K562 (cell line): ENCODE data around the gene UBE2J2. TPM values are rescaled to one million over a fixed set of nuclear protein-coding genes. Genes with fewer than 3 reads are reported as not detected.
A peak's percentile ranks its signal among the peaks of the same experiment; 100 is the strongest.

Source experiments
- CREM ChIP-seq: IDR thresholded peaks from 2 replicates; pipeline ENCODE4 v1.6.1; 2014; ENCODE audit warnings: antibody characterized with exemption, low read depth
- FIP1L1 ChIP-seq: fragments of 200-400 bp; formaldehyde crosslinking; IDR thresholded peaks from 2 replicates; pipeline ENCODE4 v1.6.1; 2018; ENCODE audit warnings: mild to moderate bottlenecking, low read depth, low read length; ENCODE audit not compliant: poor library complexity, severe bottlenecking
- MYNN ChIP-seq, 2 experiments: sonication (generic); formaldehyde crosslinking in 1 of 2; IDR thresholded peaks; 2 replicates each; pipeline versions ENCODE4 v1.5.0 to v1.6.1; 2016 to 2020; ENCODE audit warnings: antibody characterized with exemption in 1 of 2, missing genetic modification reagents in 1 of 2
- PRPF4 ChIP-seq: fragments of 200-400 bp; formaldehyde crosslinking; IDR thresholded peaks from one replicate; pipeline ENCODE4 v1.6.1; 2017; ENCODE audit warnings: low read length, low read depth, mild to moderate bottlenecking; ENCODE audit not compliant: insufficient read depth, poor library complexity, severe bottlenecking
- RHOXF2B ChIP-seq: fragments of 250-450 bp; sonication (Bioruptor Pico); conservative IDR thresholded peaks from 2 replicates; pipeline ENCODE4 v1.5.1; 2021
- SMC3 ChIP-seq: conservative IDR thresholded peaks from 2 replicates; pipeline ENCODE4 v1.6.1; 2011; ENCODE audit warnings: low read depth, low read length, improper control_type of control experiment; ENCODE audit not compliant: insufficient read depth
- SPI1 ChIP-seq: IDR thresholded peaks from 2 replicates; pipeline ENCODE4 v1.6.1; 2011; ENCODE audit warnings: low read depth, low read length, control low read depth, borderline replicate concordance
- ZBTB40 ChIP-seq, 2 experiments: fragments of 450-650 bp in 1 of 2; sonication (generic) in 1 of 2; formaldehyde crosslinking in 1 of 2; IDR thresholded peaks; 2 replicates each; pipeline versions ENCODE4 v1.7.1 to v1.9.0; 2016 to 2022; ENCODE audit warnings: inconsistent platforms in 1 of 2, mild to moderate bottlenecking in 1 of 2, missing genetic modification reagents in 1 of 2
- polyA plus RNA-seq, 8 experiments: library from polyadenylated mRNA; depleted of rRNA in 4 of 8; stranded (reverse) in 5 of 8; unstranded in 3 of 8; fragments of >200 nt; fragmentation: Nextera tagmentation in 2 of 8; fragmentation: Illumina TruSeq in 1 of 8; extraction: Ambion mirVana in 2 of 8; extraction: Trizol in 1 of 8; gene quantifications; 2 replicates each; pipeline versions ENCODE4 v1.2.1 to v1.2.3, GENCODE V29; 2011 to 2014; ENCODE audit warnings: inconsistent platforms in 1 of 8, missing spikeins in 1 of 8
- total RNA-seq, 7 experiments: library from RNA; depleted of rRNA in 6 of 7; stranded (reverse); fragments of >200 nt in 6 of 7; fragmentation: Illumina TruSeq in 2 of 7; extraction: Trizol in 2 of 7; gene quantifications; 2 replicates each; pipeline versions ENCODE4 v1.2.1 to v1.2.3, GENCODE V29; 2011 to 2021; ENCODE audit warnings: low replicate concordance in 1 of 7
- TF ChIP-seq, protein P1 (sequence below): fragments of 250-450 bp; sonication (Bioruptor Pico); IDR thresholded peaks from 2 replicates; pipeline ENCODE4 v1.4.0; 2020; ENCODE audit warnings: mild to moderate bottlenecking, moderate library complexity, borderline replicate concordance

The UBE2J2 gene
- total and polyA plus RNA-seq, 9 of the 15 experiments (the other 6 are each of a cell fraction or from before 2014, with no cell fraction given), result 0.93 to 112 (median 75.5) TPM

GRCh38 chr1:1307261-1307922 is 33.7 kb upstream of the UBE2J2 start (continued):
- TF ChIP-seq PRPF4 (no peak), MYNN (IDR thresholded peaks at IDR 0.05) (no peak), MYNN (CRISPR knock-in tag; IDR thresholded peaks at IDR 0.05) (no peak), RHOXF2B (CRISPR knock-in tag) (no peak), CREM (no peak), FIP1L1 (no peak), SPI1 (no peak), ZBTB40 (IDR thresholded peaks at IDR 0.05) (0 out of 2 replicates have a peak, but pooled peaks have one; percentile 35), ZBTB40 (CRISPR knock-in tag; IDR thresholded peaks at IDR 0.05) (no peak), SMC3 (no peak)
- TF ChIP-seq, protein P1, sequence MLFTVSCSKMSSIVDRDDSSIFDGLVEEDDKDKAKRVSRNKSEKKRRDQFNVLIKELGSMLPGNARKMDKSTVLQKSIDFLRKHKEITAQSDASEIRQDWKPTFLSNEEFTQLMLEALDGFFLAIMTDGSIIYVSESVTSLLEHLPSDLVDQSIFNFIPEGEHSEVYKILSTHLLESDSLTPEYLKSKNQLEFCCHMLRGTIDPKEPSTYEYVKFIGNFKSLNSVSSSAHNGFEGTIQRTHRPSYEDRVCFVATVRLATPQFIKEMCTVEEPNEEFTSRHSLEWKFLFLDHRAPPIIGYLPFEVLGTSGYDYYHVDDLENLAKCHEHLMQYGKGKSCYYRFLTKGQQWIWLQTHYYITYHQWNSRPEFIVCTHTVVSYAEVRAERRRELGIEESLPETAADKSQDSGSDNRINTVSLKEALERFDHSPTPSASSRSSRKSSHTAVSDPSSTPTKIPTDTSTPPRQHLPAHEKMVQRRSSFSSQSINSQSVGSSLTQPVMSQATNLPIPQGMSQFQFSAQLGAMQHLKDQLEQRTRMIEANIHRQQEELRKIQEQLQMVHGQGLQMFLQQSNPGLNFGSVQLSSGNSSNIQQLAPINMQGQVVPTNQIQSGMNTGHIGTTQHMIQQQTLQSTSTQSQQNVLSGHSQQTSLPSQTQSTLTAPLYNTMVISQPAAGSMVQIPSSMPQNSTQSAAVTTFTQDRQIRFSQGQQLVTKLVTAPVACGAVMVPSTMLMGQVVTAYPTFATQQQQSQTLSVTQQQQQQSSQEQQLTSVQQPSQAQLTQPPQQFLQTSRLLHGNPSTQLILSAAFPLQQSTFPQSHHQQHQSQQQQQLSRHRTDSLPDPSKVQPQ (CRISPR knock-in tag), result no peak
